ELR (cell line): ENCODE results near the gene GRK4.
"Not testable (repeated sequence)": the region's sequence is repeated elsewhere in the genome, so short reads cannot be mapped to it uniquely, and the experiment has no call there.

Source experiments
- DNase-seq: peaks from one replicate; pipeline ENCODE4 v3.0.0-alpha.2; 2015; ENCODE audit warnings: low read depth

The GRK4 gene

DNA sequence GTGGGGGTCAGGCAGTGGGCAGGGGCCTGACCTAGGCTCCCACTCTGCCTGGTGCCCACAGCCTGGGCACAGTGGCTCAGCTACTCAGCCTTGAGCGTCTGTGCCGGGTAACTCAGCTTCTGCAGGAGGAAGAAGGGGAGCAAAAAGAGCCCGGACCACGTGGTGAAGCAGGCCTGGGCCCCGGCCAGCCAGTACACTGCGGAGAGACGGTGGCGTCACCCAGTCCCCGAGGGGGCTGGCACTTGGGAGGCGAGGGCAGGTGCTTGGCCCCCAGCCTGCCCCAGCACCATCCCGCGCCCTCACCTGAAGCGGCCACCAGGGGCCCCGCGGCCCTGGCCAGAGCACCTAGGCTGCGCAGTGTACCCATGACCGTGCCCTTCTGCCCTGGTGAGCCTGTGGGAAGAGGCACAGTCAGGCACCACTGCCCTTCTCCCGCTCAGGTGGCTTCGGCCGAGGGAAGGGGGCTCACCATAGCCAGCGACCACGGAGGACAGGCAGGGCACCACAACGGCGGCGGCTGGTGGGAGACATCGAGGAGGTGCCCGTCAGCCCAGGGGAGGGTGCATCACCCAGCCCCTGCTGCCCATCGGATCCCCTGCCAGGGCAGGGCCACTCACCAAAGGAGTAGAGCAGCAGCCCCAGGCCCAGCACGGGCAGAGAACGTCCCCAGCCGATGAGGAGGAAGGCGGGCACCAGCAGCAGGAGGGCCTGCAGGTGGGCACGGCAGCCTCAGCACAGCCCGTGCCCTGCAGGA is 32.4 kb upstream of the GRK4 start:
- DNase-seq: no peak

DNA sequence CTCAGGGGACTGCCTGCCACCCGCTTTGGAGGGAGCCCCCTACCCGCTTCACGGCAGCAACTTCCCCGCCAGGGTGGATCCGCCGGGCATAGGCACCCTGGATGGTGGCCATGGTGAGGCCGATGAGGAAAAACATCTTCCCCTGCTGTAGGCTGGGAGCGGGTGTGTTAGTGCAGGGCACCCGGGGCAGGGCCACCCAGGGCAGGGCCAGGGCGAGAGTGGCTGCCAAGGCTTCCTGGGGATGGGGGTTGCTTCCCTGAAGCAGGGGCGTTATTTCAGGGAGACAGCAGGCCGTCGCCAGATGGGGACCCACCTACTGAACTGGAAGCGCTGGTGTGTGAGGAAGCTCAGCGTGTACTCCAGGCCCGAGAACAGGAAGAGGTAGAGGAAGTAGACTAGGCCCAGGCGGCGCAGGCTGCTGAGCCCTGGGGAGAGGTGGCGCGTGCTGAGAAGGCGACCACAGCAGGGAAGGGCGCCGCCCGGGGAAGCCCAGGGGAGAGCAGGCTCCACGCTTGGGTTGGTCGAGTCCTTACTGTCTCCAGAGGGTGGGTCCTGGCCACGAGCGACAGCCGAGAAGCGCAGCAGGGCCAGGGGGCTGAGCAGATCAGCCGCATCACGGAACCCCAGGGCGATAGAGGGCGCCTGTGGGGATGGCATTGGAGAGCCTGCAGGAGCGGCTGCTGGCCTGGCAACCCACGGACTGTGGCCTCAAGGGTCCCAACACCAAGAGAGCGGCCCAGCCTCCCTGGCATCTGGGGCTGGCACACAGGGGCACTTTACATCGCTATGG is 31.7 kb upstream of the GRK4 start:
- DNase-seq: no peak

DNA sequence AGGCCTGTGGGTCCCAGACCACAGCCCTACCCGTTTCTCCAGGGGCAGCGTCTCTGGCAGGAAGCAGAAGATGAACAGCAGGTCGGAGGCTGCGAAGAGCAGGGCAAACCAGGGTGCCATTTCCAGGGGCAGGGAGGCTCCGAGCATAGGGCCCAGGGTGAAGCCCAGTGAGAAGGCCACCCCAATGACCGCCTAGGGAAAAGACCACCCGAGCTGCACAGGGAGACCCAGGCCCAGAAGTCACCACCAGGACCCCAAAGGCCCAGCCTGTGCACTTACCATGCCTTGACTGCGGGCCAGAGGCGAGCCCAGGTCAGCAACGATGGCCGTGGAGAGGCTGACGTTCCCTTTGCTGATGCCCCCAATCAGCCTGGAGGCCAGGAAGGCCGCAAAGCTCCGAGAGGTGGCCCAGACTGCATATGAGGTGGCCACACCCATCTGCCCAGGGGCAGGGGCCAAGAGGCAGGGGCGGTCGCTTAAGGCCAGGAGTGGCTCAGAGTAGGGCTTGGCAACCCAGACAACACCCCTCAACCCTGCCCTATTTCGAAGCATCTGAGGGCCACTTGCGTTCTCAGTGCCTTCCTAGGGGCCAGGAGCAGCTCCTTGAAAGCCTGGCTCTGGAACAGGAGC is 30.9 kb upstream of the GRK4 start:
- DNase-seq: no peak

DNA sequence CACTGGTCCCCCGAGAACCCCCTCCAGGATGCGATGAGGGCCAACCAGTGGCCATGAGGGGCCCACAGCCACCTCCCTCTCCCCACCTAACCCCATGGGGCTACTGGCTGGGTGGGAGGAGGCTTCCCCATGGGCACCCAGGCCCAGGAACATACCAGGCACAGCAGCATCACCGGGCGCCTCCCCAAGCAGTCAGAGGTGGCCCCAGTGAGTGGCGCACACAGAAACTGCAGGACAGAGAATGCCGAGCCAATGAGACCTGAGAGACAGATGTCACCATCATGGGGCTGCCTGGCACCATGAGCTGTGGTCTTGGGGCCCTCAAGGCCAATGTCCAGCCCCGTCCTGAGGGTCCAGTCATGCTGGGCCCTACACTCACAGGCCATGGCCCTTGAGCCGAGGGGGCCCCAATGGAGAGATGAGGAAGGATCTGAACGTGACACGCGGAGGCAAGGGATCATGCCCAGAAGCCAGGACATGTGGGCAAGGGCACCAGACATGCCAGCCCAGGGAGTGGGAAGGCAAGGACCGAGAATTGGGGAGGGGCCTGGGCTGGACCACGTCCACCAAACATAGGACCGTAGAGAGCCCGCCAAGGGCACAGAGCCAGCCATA is 30.3 kb upstream of the GRK4 start:
- DNase-seq: no peak

- DNase-seq: peak; percentile 30
These were observed 29.8 kb upstream of the GRK4 start for GRCh38 chr4:2933566-2934076.

DNA sequence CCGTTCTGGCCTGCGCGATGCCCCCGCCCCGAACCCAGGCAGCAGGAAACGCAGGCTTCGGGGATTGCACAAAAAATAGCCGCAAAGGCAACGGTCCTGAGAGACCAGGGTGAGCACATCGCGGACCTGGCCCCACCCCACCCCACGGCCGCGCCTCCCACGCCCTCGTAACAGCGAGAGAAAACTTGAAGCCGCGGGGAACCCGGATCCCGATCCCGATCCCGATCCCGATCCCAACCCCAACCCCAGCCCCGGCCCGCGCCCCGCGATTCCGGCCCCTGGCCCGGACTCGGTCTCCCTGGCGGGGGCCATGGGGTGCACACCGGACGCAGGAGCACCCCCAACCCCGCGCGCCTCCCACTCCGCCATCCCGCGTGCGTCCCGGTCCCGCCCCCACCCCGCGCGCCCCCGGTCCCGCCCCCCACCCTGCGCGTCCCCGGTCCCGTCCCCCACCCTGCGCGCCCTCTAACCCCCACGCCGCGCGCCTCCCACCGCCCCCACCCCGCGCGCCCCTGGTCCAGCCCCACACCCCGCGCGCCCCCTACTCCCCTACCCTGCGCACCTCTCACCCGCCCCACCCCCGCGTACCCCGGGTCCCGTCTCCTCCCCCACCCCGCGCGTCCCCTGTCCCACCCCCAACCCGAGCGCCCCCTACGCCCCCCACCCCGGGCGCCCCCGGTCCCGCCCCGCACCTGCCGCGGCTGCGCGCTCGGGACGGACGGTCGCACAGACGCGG is 29.1 kb upstream of the GRK4 start:
- DNase-seq: peak; percentile 64

- peak; percentile 92 for DNase-seq
These were observed 28.3 kb upstream of the GRK4 start for GRCh38 chr4:2934813-2935761.

DNA sequence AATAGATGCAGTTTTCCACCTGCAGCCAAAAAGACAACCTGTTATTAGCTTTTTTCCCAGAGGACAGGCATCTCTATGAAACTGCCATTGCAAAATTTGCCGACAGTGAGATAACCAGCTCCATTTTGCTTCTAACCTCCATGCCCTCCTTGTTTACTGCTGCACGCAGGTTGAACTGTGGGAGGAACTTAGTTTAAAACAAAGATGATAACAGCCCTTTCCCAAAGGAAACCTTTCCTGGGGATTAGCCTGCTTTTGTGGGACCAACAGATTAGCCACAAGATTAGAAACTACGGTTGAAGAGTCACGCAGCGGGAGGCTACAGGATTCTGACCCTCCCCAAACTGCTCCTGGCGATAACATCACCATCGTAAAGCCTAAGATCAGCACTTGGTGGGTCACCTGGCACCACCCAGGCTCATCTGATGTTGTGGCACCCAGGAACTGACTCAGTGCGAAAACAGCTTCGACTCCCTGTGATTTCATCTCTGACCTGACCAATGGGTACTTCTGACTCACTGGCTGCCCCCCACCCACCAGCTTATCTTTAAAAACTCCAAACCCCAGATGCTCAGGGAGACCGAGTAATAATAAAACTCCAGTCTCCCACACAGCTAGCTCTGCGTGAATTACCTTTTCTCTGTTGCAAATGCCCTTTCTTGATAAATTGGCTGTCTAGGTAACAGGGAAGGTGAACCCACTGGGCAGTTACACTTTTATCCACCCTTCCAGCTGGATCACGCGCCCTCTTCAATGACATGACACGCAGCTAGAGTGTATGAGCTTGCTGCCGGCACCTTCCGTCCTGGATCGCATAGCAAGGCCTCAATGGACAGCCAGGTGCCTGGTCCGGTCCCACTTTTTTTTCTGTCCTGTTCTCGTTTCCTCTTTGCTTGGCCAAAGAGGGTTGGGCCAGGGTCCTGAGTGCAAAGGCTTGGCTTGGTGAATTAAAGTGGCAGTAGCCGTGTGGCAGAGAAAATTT is 27.3 kb upstream of the GRK4 start:
- DNase-seq: peak; percentile 90

GRCh38 chr4:2936773-2937145 is 26.6 kb upstream of the GRK4 start:
- peak; percentile 91 for DNase-seq

DNA sequence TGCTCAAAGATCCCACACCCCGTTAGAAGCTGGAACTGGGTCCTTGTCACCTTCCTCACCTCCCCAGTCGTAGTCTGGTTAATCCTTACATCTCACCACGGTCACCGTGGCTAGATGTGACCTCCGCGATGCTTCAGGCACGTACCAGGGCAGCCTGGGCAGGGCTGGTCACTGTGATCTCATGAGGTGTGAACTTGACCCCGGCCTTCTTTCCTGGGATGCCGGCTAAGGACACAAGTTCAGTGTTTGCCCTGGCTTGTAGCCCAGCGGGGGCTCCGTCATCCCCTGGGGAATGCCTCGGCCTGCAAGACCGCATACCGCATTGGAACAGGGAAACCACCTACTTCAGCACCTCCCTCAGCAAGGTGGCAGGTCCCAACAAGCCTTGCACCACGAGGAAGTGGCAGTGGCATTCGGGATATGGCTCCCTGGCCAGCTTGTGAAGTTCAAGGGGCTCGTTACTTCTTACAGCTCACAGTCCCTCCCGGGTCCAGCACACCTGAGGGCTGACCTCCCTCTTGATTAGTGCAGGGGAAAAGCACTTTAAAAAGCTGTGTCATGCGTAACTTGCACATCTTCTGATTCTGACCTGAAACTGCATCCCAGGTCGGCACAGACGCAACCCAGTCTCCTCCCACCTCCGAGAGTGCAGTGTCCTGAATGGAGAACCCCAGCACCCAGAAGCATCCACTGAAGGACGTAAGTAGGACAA is 26.1 kb upstream of the GRK4 start:
- peak; percentile 31 for DNase-seq

- DNase-seq: no peak
These were observed 25.4 kb upstream of the GRK4 start for GRCh38 chr4:2937986-2938385.

DNA sequence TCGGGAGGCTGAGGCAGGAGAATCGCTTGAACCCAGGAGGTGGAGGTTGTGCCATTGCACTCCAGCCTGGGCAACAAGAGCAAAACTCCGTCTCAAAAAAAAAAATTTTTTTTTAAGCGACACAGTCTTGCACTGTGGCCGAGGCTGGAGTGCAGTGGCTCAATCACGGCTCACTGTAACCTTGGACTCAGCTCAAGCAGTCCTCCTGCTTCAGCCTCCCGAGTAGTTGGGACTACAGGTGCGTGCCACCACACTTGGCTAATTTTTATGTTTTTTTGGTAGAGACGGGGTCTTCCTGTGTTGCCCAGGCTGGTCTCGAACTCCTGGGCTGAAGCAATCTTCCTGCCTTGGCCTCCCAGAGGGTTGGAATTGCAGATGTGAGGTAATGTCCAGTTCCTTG is 25.0 kb upstream of the GRK4 start:
- not testable (repeated sequence) for DNase-seq

DNA sequence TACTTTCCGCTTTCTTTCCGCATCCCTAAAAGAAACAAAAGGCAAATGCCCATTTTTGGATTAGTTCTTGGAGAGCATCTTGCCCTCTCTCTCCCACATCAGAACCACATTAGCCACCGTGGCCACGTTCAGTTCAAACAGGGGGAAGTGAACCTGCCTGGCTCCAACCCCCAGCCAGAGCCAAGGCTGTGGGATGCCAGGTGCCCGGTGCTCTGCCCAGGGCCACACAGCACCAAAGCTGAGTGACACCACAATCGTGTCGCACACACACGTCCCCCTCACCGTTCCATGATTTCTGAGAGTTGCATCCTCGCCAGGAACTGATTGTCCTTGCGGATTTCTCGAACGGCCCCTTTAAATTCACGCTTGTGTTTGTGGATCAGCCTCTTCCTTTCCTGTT is 24.5 kb upstream of the GRK4 start:
- DNase-seq: no peak

- DNase-seq: no peak
These were observed 23.8 kb upstream of the GRK4 start for GRCh38 chr4:2939383-2940243.

GRCh38 chr4:2940267-2941137 is 22.9 kb upstream of the GRK4 start:
- no peak for DNase-seq

DNA sequence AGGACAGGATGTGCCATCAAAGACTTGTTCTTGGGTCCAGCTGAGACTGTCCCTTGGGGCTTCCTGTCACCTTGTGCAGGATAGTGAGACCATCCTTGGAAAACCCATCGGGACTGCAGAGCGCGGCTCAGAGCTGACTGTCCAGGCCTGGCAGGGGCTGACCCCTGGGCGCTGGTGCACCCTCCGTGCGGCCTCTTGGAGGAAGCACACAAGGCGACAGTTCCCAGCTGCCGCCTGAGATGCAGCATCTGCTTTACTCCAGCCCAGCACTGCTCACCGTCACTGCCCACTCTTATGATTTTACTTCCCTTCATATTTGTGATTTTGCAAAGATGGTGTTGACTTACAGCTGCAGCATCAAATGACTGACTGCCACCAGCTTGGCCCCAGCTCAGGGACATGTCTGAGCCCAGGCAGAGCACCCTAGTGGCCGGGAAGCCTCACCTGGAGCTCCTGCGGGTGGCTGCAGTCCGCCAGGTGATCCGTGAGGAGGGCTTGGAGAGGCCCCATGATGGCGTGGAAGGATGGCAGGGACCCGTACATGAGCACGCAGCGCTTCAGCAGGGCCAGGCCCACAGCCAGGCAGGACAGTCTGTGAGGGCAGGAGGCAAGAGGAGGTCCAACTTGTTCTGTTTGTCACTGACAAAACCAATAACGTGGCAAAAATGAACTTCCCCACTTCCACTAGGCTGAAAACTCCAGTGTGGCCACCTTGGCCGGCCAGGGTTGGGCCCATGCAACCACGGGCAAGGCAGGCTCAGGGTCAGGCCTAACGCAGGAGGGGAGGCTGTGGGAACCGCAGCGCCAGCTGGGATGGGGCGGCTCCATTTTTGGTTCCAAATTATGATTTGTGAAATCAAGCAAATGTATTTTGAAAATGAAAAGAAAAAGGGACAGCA is 22.0 kb upstream of the GRK4 start:
- no peak for DNase-seq
